Keratinocyte (primary cell): Measurements from ENCODE around the gene AKNA.

Experiments used
- EZH2 ChIP-seq: IDR thresholded peaks from one replicate; pipeline ENCODE4 v1.6.1; 2012; ENCODE audit warnings: inconsistent platforms, mild to moderate bottlenecking, low read length, moderate library complexity
- TF ChIP-seq, protein P1 (sequence below), 3 experiments: IDR thresholded peaks in 1 of 3; conservative IDR thresholded peaks in 1 of 3; optimal IDR thresholded peaks in 1 of 3; 2 replicates in 2 of 3; 3 replicates in 1 of 3; pipeline versions ENCODE3 to v1.5.1; 2011; ENCODE audit warnings: low read length in 3 of 3, mild to moderate bottlenecking in 3 of 3, moderate library complexity in 2 of 3, control low read depth in 1 of 3, inconsistent platforms in 1 of 3; ENCODE audit not compliant: insufficient read depth in 2 of 3; ENCODE audit errors: extremely low read depth in 1 of 3

DNA sequence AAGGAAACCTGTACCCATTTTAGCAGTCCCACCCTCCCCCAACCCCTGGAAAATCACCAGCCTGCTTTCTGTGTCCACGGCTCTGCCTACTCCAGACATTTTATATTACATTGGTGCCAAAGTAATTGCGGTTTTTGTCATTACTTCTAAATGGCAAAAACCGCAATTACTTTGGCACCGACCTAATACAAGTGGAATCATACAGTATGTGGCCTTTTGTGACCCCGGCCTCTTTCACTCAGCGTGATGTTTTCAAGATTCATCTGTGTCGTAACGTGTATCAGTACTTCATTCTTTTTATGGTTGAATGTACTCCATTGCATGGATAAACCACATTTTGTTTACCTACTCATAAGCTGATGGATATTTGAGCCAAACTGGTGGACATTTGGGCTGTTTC is 74.6 kb downstream of the AKNA start:
- TF ChIP-seq, protein P1, sequence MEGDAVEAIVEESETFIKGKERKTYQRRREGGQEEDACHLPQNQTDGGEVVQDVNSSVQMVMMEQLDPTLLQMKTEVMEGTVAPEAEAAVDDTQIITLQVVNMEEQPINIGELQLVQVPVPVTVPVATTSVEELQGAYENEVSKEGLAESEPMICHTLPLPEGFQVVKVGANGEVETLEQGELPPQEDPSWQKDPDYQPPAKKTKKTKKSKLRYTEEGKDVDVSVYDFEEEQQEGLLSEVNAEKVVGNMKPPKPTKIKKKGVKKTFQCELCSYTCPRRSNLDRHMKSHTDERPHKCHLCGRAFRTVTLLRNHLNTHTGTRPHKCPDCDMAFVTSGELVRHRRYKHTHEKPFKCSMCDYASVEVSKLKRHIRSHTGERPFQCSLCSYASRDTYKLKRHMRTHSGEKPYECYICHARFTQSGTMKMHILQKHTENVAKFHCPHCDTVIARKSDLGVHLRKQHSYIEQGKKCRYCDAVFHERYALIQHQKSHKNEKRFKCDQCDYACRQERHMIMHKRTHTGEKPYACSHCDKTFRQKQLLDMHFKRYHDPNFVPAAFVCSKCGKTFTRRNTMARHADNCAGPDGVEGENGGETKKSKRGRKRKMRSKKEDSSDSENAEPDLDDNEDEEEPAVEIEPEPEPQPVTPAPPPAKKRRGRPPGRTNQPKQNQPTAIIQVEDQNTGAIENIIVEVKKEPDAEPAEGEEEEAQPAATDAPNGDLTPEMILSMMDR (optimal IDR thresholded peaks at IDR 0.05 in 1 of 3, IDR thresholded peaks at IDR 0.05 in 1 of 3, conservative IDR thresholded peaks at IDR 0.05 in 1 of 3; ENCODE audit: extremely low read depth in 1 of 3, insufficient read depth in 2 of 3, low read length in 3 of 3), result no peak
- no peak for TF ChIP-seq EZH2
